Smooth muscle cell (in vitro differentiated cells): ENCODE measurements around the gene CHRNA9. TPM values are rescaled to one million over a fixed set of nuclear protein-coding genes. Genes with fewer than 3 reads are reported as not detected.

Experiments used
- DNase-seq: peaks from one replicate; lab custom pipeline; 2025; ENCODE audit not compliant: unreplicated experiment; lab: John Stamatoyannopoulos, UW
- H2AFZ ChIP-seq: fragments of 200-600 bp; sonication (generic); 2 replicates; pipeline ENCODE4 v1.6.0; 2016; ENCODE audit warnings: antibody characterized with exemption, low read depth, mild to moderate bottlenecking
- H3F3A ChIP-seq: fragments of 200-600 bp; sonication (generic); 2 replicates; pipeline ENCODE4 v1.6.0; 2017; ENCODE audit warnings: antibody characterized with exemption, low read depth
- H3K27ac ChIP-seq: fragments of 200-600 bp; sonication (generic); 2 replicates; pipeline ENCODE4 v1.5.1; 2016; ENCODE audit warnings: low read depth, mild to moderate bottlenecking
- H3K27me3 ChIP-seq: fragments of 200-600 bp; sonication (generic); 2 replicates; pipeline ENCODE4 v1.6.1; 2016; ENCODE audit warnings: low read depth, mild to moderate bottlenecking
- H3K36me3 ChIP-seq: fragments of 200-600 bp; sonication (generic); 2 replicates; pipeline ENCODE4 v1.5.1; 2016; ENCODE audit warnings: low read depth
- H3K4me1 ChIP-seq: fragments of 200-600 bp; sonication (generic); 2 replicates; pipeline ENCODE4 v1.5.1; 2016; ENCODE audit warnings: low read depth
- H3K4me2 ChIP-seq: fragments of 200-600 bp; sonication (generic); 2 replicates; pipeline ENCODE4 v1.6.0; 2016; ENCODE audit warnings: mild to moderate bottlenecking
- H3K4me3 ChIP-seq: fragments of 200-600 bp; sonication (generic); 2 replicates; pipeline ENCODE4 v1.5.1; 2016; ENCODE audit warnings: mild to moderate bottlenecking
- H3K79me2 ChIP-seq: fragments of 200-600 bp; sonication (generic); 2 replicates; pipeline ENCODE4 v1.6.0; 2016; ENCODE audit warnings: low read depth, mild to moderate bottlenecking
- H3K9ac ChIP-seq: fragments of 200-600 bp; sonication (generic); 2 replicates; pipeline ENCODE4 v1.6.0; 2016; ENCODE audit warnings: low read depth
- H3K9me3 ChIP-seq: fragments of 200-600 bp; sonication (generic); replicated peaks from 2 replicates; pipeline ENCODE4 v1.5.1; 2016; ENCODE audit warnings: low read depth
- H4K20me1 ChIP-seq: fragments of 200-600 bp; sonication (generic); 2 replicates; pipeline ENCODE4 v1.6.0; 2016; ENCODE audit warnings: low read depth
- WGBS: methylation state at CpG from one replicate; pipeline ENCODE4 v1.1.7; 2016; ENCODE audit warnings: low lambda C conversion rate; 5-methylcytosine and 5-hydroxymethylcytosine counted together
- polyA plus RNA-seq: library from polyadenylated mRNA; unstranded; fragments of >200 nt; fragmentation: Nextera tagmentation; extraction: Ambion mirVana; gene quantifications from 2 replicates; pipeline ENCODE4 v1.2.1, GENCODE V29; 2016
- small RNA-seq: library from RNA; depleted of rRNA; stranded (forward); fragments of <200 nt; gene quantifications from one replicate; pipeline ENCODE3, GENCODE V24; 2014
- total RNA-seq: library from RNA; depleted of rRNA; stranded (reverse); fragments of >200 nt; gene quantifications from 2 replicates; pipeline ENCODE4 v1.2.3, GENCODE V29; 2014
- TF ChIP-seq, protein P1 (sequence below): fragments of 200-600 bp; sonication (generic); IDR thresholded peaks from 2 replicates; pipeline ENCODE4 v1.5.1; 2017; ENCODE audit warnings: borderline replicate concordance, mild to moderate bottlenecking, antibody characterized with exemption; ENCODE audit not compliant: insufficient read depth, poor library complexity, severe bottlenecking

CHRNA9 gene
- total and polyA plus RNA-seq, 2 experiments from 2014 or later, result 2.4 to 15.8 TPM

DNA sequence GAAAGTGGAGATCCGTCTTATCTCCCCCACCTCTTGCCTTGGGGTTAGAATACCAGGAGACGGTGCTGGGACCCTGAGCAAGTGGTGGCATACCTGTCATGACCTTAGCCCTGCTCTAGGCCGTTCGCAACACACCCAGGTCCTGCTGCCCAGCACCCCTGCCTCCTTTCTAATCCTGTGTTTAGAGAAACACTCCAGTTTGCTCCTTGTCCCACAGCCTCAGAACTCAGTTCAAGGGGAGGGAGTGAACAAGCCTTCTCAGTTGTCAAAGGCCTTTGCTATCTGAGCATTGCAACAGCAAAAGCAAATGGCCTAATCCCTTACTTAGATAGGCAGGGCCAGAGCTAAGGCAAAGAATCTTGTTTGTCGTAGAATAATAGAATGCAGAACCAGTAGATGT is 67.9 kb downstream of the CHRNA9 start:
- WGBS, result 17% methylated on average over 5 of the region's 5 CpGs
- Histone ChIP-seq H3K4me1 (peaks cover 5% of the 10 kb centered on the region), H2AFZ (no peak overlapping the region), H3F3A (peaks cover 20% of the 10 kb centered on the region), H3K79me2 (no peaks in the 10 kb centered on the region), H3K27ac (peak overlapping the region; percentile 19), H3K36me3 (no peaks in the 10 kb centered on the region), H3K4me3 (no peak overlapping the region), H3K9me3 (no peaks in the 10 kb centered on the region), H4K20me1 (no peaks in the 10 kb centered on the region), H3K9ac (no peak overlapping the region), H3K27me3 (no peaks in the 10 kb centered on the region), H3K4me2 (peak overlapping the region; percentile 46)
- DNase-seq, result no peak
- TF ChIP-seq, protein P1, sequence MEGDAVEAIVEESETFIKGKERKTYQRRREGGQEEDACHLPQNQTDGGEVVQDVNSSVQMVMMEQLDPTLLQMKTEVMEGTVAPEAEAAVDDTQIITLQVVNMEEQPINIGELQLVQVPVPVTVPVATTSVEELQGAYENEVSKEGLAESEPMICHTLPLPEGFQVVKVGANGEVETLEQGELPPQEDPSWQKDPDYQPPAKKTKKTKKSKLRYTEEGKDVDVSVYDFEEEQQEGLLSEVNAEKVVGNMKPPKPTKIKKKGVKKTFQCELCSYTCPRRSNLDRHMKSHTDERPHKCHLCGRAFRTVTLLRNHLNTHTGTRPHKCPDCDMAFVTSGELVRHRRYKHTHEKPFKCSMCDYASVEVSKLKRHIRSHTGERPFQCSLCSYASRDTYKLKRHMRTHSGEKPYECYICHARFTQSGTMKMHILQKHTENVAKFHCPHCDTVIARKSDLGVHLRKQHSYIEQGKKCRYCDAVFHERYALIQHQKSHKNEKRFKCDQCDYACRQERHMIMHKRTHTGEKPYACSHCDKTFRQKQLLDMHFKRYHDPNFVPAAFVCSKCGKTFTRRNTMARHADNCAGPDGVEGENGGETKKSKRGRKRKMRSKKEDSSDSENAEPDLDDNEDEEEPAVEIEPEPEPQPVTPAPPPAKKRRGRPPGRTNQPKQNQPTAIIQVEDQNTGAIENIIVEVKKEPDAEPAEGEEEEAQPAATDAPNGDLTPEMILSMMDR, result no peak

Small RNA genes within 50 kb of the gene (small RNA-seq; reads per million reads assigned to genes)
- not detected for gene RNU7-74P

Other genes with a start within 250 kb of the CHRNA9 start
- gene RHOH, start 138.3 kb upstream of the CHRNA9 start, total RNA-seq, result not detected in 2 replicates
- 0.46 TPM in 1 of 2 replicates, not detected in the other for gene RHOH, start 138.3 kb upstream of the CHRNA9 start, polyA plus RNA-seq